ENCODE measurements around the gene DCAF12.
A peak's percentile ranks its signal among the peaks of the same experiment; 100 is the strongest.

Gene DCAF12

DNA sequence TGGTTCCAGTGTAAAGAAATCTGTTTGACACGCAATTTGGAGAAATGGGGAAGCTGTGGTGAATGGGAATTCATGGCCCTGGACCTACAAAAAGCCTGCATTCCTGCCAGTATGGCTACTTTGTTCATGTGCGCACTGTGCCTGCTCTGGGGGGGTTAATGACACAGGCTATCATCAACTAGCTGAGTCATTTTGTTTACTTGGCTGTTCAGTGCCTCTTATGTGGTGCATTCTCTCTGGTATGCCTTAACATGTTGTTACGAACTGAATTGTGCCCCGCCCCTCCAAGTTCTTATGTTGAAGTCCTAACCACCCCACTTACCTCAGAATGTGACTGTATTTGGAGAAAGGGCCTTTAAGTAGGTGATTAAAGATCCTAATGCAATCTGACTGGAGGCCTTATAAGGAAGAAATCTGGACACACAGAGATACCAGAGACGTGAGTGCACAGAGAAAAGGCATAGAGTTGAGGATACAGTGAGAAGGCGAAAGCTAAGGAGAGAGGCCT lies 31.9 kb upstream of the DCAF12 start:
- Histone ChIP-seq H3K36me3 (ENCODE audit: control insufficient read depth in 4 of 4, insufficient read depth in 4 of 4, low read length in 3 of 4) (no peaks in the 10 kb centered on the region), H3K27me3 (replicated peaks in 2 of 5; ENCODE audit: control insufficient read depth in 4 of 5, insufficient read depth in 5 of 5, low read length in 4 of 5) (no peaks in the 10 kb centered on the region), H3K4me1 (ENCODE audit: control extremely low read depth in 1 of 4, control insufficient read depth in 4 of 4, insufficient read depth in 4 of 4, low read length in 3 of 4) (peaks cover 0 to 6% (median under 1%) of the 10 kb centered on the region in 4 experiments), H3K4me3 (ENCODE audit: control insufficient read depth in 1 of 7, extremely low read depth in 1 of 7, insufficient read depth in 4 of 7, low read depth in 2 of 7, low read length in 6 of 7) (no peak overlapping the region), H3K9me3 (ENCODE audit: control extremely low read depth in 1 of 5, control insufficient read depth in 4 of 5, insufficient read depth in 2 of 5, low read depth in 1 of 5, low read length in 4 of 5) (no peaks in the 10 kb centered on the region), H3K27ac (ENCODE audit: insufficient read depth in 1 of 2, low read depth in 1 of 2, low read length in 2 of 2, poor library complexity in 1 of 2, severe bottlenecking in 2 of 2) (no peak overlapping the region)
- ChIA-PET POLR2A (interaction anchor here (0.5 kb wide), 1 partner anchor 16 kb away, joined by 3 read pairs; no protein-coding TSS in a partner anchor), CTCF (interaction anchor here (1.2 to 2.2 kb wide), 3 partner anchors 11 to 13 kb away, joined by 3 to 6 read pairs (median 6); no protein-coding TSS in a partner anchor)
- peak in 2 of 3 donors; percentile 64 to 70 for DNase-seq
- WGBS (ENCODE audit: insufficient coverage), result 89% methylated on average over 4 of the region's 6 CpGs

DNA sequence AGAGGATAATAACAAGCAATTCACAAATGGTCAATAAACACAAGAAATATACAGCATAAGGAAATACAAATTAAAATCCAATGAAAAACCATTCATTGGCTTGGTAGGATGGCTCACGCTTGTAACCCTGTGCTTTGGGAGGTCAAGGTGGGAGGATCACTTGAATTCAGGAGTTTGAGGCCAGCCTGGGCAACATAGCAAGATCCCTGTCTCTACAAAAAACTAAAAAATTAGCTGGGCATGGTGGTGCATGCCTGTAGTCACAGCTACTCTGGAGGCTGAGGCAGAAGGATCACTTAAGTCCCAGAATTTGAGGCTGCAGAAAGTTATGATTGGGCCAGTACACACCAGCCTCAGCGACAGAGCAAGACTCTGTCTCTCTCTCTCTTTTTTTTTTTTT lies 31.4 kb upstream of the DCAF12 start:
- Histone ChIP-seq H3K4me1 (ENCODE audit: control extremely low read depth in 1 of 4, control insufficient read depth in 4 of 4, insufficient read depth in 4 of 4, low read length in 3 of 4) (peaks cover 0 to 6% (median 0%) of the 10 kb centered on the region in 4 experiments), H3K36me3 (ENCODE audit: control insufficient read depth in 4 of 4, insufficient read depth in 4 of 4, low read length in 3 of 4) (no peaks in the 10 kb centered on the region), H3K4me3 (ENCODE audit: control insufficient read depth in 1 of 7, extremely low read depth in 1 of 7, insufficient read depth in 4 of 7, low read depth in 2 of 7, low read length in 6 of 7) (no peak overlapping the region), H3K27ac (ENCODE audit: insufficient read depth in 1 of 2, low read depth in 1 of 2, low read length in 2 of 2, poor library complexity in 1 of 2, severe bottlenecking in 2 of 2) (no peak overlapping the region), H3K27me3 (replicated peaks in 2 of 5; ENCODE audit: control insufficient read depth in 4 of 5, insufficient read depth in 5 of 5, low read length in 4 of 5) (no peaks in the 10 kb centered on the region), H3K9me3 (ENCODE audit: control extremely low read depth in 1 of 5, control insufficient read depth in 4 of 5, insufficient read depth in 2 of 5, low read depth in 1 of 5, low read length in 4 of 5) (no peaks in the 10 kb centered on the region)
- no peak for DNase-seq
- CTCF ChIA-PET, result interaction anchor here (1.2 to 2.2 kb wide), 3 partner anchors 10 to 13 kb away, joined by 3 to 6 read pairs (median 6); no protein-coding TSS in a partner anchor
- 94% methylated on average over 2 of the region's 2 CpGs for WGBS (ENCODE audit: insufficient coverage)
- POLR2A ChIA-PET, result no interaction called here

DNA sequence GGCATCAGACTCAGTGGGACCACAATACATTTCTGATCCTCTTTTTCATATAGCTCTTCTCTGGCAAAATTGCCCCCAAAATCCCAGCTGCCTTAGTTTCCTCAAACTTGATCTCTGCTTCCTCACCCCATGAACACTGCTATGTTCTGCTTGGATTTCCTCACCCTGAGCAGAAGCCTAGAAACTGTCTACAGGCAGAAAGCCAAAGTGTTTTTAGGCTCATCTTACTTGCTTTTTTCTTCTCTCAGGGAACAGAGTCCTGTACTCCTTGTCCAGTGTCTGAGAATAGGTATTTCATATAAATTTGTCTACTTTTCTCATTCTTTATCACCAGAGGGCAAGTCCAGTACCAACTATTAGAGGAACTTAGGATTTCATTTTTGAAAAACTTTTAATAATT lies 30.8 kb upstream of the DCAF12 start:
- no peaks in the 10 kb centered on the region for H3K9me3 ChIP-seq (ENCODE audit: control extremely low read depth in 1 of 5, control insufficient read depth in 4 of 5, insufficient read depth in 2 of 5, low read depth in 1 of 5, low read length in 4 of 5)
- H3K4me3 ChIP-seq (ENCODE audit: control insufficient read depth in 1 of 7, extremely low read depth in 1 of 7, insufficient read depth in 4 of 7, low read depth in 2 of 7, low read length in 6 of 7), result no peak overlapping the region
- peaks cover 0 to 6% (median 0%) of the 10 kb centered on the region in 4 experiments for H3K4me1 ChIP-seq (ENCODE audit: control extremely low read depth in 1 of 4, control insufficient read depth in 4 of 4, insufficient read depth in 4 of 4, low read length in 3 of 4)
- POLR2A ChIA-PET, result no interaction called here
- no peaks in the 10 kb centered on the region for H3K27me3 ChIP-seq (replicated peaks in 2 of 5; ENCODE audit: control insufficient read depth in 4 of 5, insufficient read depth in 5 of 5, low read length in 4 of 5)
- CTCF ChIA-PET, result interaction anchor here (0.7 to 2.2 kb wide), 4 partner anchors 10 to 14 kb away, joined by 3 to 6 read pairs (median 4); no protein-coding TSS in a partner anchor
- H3K27ac ChIP-seq (ENCODE audit: insufficient read depth in 1 of 2, low read depth in 1 of 2, low read length in 2 of 2, poor library complexity in 1 of 2, severe bottlenecking in 2 of 2), result no peak overlapping the region
- no peak for DNase-seq
- H3K36me3 ChIP-seq (ENCODE audit: control insufficient read depth in 4 of 4, insufficient read depth in 4 of 4, low read length in 3 of 4), result no peaks in the 10 kb centered on the region

GRCh38 chr9:34154057-34154456 lies 27.6 kb upstream of the DCAF12 start:
- ChIA-PET CTCF (no interaction called here), POLR2A (no interaction called here)
- no peaks in the 10 kb centered on the region for H3K27me3 ChIP-seq (replicated peaks in 2 of 5; ENCODE audit: control insufficient read depth in 4 of 5, insufficient read depth in 5 of 5, low read length in 4 of 5)
- H3K36me3 ChIP-seq (ENCODE audit: control insufficient read depth in 4 of 4, insufficient read depth in 4 of 4, low read length in 3 of 4), result no peaks in the 10 kb centered on the region
- no CpG with 5 or more reads among the region's 1 CpG for WGBS (ENCODE audit: insufficient coverage)
- DNase-seq, result no peak
- no peak overlapping the region for H3K27ac ChIP-seq (ENCODE audit: insufficient read depth in 1 of 2, low read depth in 1 of 2, low read length in 2 of 2, poor library complexity in 1 of 2, severe bottlenecking in 2 of 2)
- H3K9me3 ChIP-seq (ENCODE audit: control extremely low read depth in 1 of 5, control insufficient read depth in 4 of 5, insufficient read depth in 2 of 5, low read depth in 1 of 5, low read length in 4 of 5), result no peaks in the 10 kb centered on the region
- H3K4me1 ChIP-seq (ENCODE audit: control extremely low read depth in 1 of 4, control insufficient read depth in 4 of 4, insufficient read depth in 4 of 4, low read length in 3 of 4), result peaks cover 0 to 8% (median 7%) of the 10 kb centered on the region in 4 experiments
- H3K4me3 ChIP-seq (ENCODE audit: control insufficient read depth in 1 of 7, extremely low read depth in 1 of 7, insufficient read depth in 4 of 7, low read depth in 2 of 7, low read length in 6 of 7), result no peak overlapping the region

- no peak for DNase-seq
- H3K9me3 ChIP-seq (ENCODE audit: control extremely low read depth in 1 of 5, control insufficient read depth in 4 of 5, insufficient read depth in 2 of 5, low read depth in 1 of 5, low read length in 4 of 5), result no peaks in the 10 kb centered on the region
- peaks cover 0 to 10% (median 5%) of the 10 kb centered on the region in 4 experiments for H3K4me1 ChIP-seq (ENCODE audit: control extremely low read depth in 1 of 4, control insufficient read depth in 4 of 4, insufficient read depth in 4 of 4, low read length in 3 of 4)
- ChIA-PET POLR2A (interaction anchor here (0.7 kb wide), 1 partner anchor 8 kb away, joined by 4 read pairs; no protein-coding TSS in a partner anchor), CTCF (interaction anchor here (0.9 kb wide), 2 partner anchors 12 to 88 kb away, joined by 3 to 4 read pairs; no protein-coding TSS in a partner anchor)
- WGBS (ENCODE audit: insufficient coverage), result 88% methylated on average over 4 of the region's 4 CpGs
- peak overlapping the region in 1 of 2 experiments; percentile 39 for H3K27ac ChIP-seq (ENCODE audit: insufficient read depth in 1 of 2, low read depth in 1 of 2, low read length in 2 of 2, poor library complexity in 1 of 2, severe bottlenecking in 2 of 2)
- H3K36me3 ChIP-seq (ENCODE audit: control insufficient read depth in 4 of 4, insufficient read depth in 4 of 4, low read length in 3 of 4), result no peaks in the 10 kb centered on the region
- no peak overlapping the region for H3K4me3 ChIP-seq (ENCODE audit: control insufficient read depth in 1 of 7, extremely low read depth in 1 of 7, insufficient read depth in 4 of 7, low read depth in 2 of 7, low read length in 6 of 7)
- H3K27me3 ChIP-seq (replicated peaks in 2 of 5; ENCODE audit: control insufficient read depth in 4 of 5, insufficient read depth in 5 of 5, low read length in 4 of 5), result no peaks in the 10 kb centered on the region
Observed at GRCh38 chr9:34151398-34151797, 24.9 kb upstream of the DCAF12 start.

- H3K4me3 ChIP-seq (ENCODE audit: control insufficient read depth in 1 of 7, extremely low read depth in 1 of 7, insufficient read depth in 4 of 7, low read depth in 2 of 7, low read length in 6 of 7), result no peak overlapping the region
- peak in 1 of 3 donors; percentile 10 for DNase-seq
- ChIA-PET CTCF (interaction anchor here (1.2 to 1.5 kb wide), 3 partner anchors 10 to 108 kb away, joined by 5 to 6 read pairs (median 6); no protein-coding TSS in a partner anchor), POLR2A (no interaction called here)
- 93% methylated on average over 3 of the region's 3 CpGs for WGBS (ENCODE audit: insufficient coverage)
- H3K27me3 ChIP-seq (replicated peaks in 2 of 5; ENCODE audit: control insufficient read depth in 4 of 5, insufficient read depth in 5 of 5, low read length in 4 of 5), result no peaks in the 10 kb centered on the region
- H3K27ac ChIP-seq (ENCODE audit: insufficient read depth in 1 of 2, low read depth in 1 of 2, low read length in 2 of 2, poor library complexity in 1 of 2, severe bottlenecking in 2 of 2), result no peak overlapping the region
- H3K9me3 ChIP-seq (ENCODE audit: control extremely low read depth in 1 of 5, control insufficient read depth in 4 of 5, insufficient read depth in 2 of 5, low read depth in 1 of 5, low read length in 4 of 5), result no peaks in the 10 kb centered on the region
- no peaks in the 10 kb centered on the region for H3K36me3 ChIP-seq (ENCODE audit: control insufficient read depth in 4 of 4, insufficient read depth in 4 of 4, low read length in 3 of 4)
- H3K4me1 ChIP-seq (ENCODE audit: control extremely low read depth in 1 of 4, control insufficient read depth in 4 of 4, insufficient read depth in 4 of 4, low read length in 3 of 4), result peaks cover 0 to 17% (median 14%) of the 10 kb centered on the region in 4 experiments
Observed at GRCh38 chr9:34145165-34145564, 18.7 kb upstream of the DCAF12 start.

- ChIA-PET POLR2A (interaction anchor here (0.5 kb wide), 1 partner anchor 8 kb away, joined by 4 read pairs; no protein-coding TSS in a partner anchor), CTCF (interaction anchor here (0.9 to 1.2 kb wide), 2 partner anchors 22 to 52 kb away, joined by 3 read pairs; no protein-coding TSS in a partner anchor)
- H3K4me3 ChIP-seq (ENCODE audit: control insufficient read depth in 1 of 7, extremely low read depth in 1 of 7, insufficient read depth in 4 of 7, low read depth in 2 of 7, low read length in 6 of 7), result no peak overlapping the region
- no peaks in the 10 kb centered on the region for H3K36me3 ChIP-seq (ENCODE audit: control insufficient read depth in 4 of 4, insufficient read depth in 4 of 4, low read length in 3 of 4)
- peak in 2 of 3 donors; percentile 44 to 45 for DNase-seq
- no CpG with 5 or more reads among the region's 2 CpGs for WGBS (ENCODE audit: insufficient coverage)
- no peak overlapping the region for H3K27ac ChIP-seq (ENCODE audit: insufficient read depth in 1 of 2, low read depth in 1 of 2, low read length in 2 of 2, poor library complexity in 1 of 2, severe bottlenecking in 2 of 2)
- no peaks in the 10 kb centered on the region for H3K9me3 ChIP-seq (ENCODE audit: control extremely low read depth in 1 of 5, control insufficient read depth in 4 of 5, insufficient read depth in 2 of 5, low read depth in 1 of 5, low read length in 4 of 5)
- no peaks in the 10 kb centered on the region for H3K27me3 ChIP-seq (replicated peaks in 2 of 5; ENCODE audit: control insufficient read depth in 4 of 5, insufficient read depth in 5 of 5, low read length in 4 of 5)
- H3K4me1 ChIP-seq (ENCODE audit: control extremely low read depth in 1 of 4, control insufficient read depth in 4 of 4, insufficient read depth in 4 of 4, low read length in 3 of 4), result peaks cover 0 to 16% (median 16%) of the 10 kb centered on the region in 4 experiments
Observed at GRCh38 chr9:34143116-34143515, 16.6 kb upstream of the DCAF12 start.

Measured in common myeloid progenitor, CD34-positive (primary cell).